HL-60 (cell line): ENCODE measurements around the gene HES4.
A peak's percentile ranks its signal among the peaks of the same experiment; 100 is the strongest.

Experiments used
- DNase-seq, 2 experiments: peaks; one replicate each; pipeline ENCODE4 v3.0.0-alpha.2; 2010 to 2020; ENCODE audit warnings: low read depth in 1 of 2, low spot score in 1 of 2
- H3K27ac ChIP-seq: fragments of 250-450 bp; sonication (Bioruptor Pico); replicated peaks from 2 replicates; pipeline ENCODE4 v1.5.1; 2020; ENCODE audit warnings: mild to moderate bottlenecking, moderate library complexity
- H3K27me3 ChIP-seq: fragments of 250-450 bp; sonication (Bioruptor Pico); 2 replicates; pipeline ENCODE4 v1.5.1; 2021; ENCODE audit warnings: mild to moderate bottlenecking, moderate library complexity; ENCODE audit not compliant: insufficient read depth, poor library complexity, severe bottlenecking
- H3K4me3 ChIP-seq: replicated peaks from 2 replicates; pipeline ENCODE4 v1.5.1; 2011; ENCODE audit warnings: mild to moderate bottlenecking, control low read depth, low read length; ENCODE audit not compliant: insufficient read depth
- CTCF ChIP-seq: IDR thresholded peaks from one replicate; pipeline ENCODE4 v1.5.1; 2011; ENCODE audit warnings: low read length, control low read depth, inconsistent platforms; ENCODE audit not compliant: insufficient read depth
- GABPA ChIP-seq: IDR thresholded peaks from 2 replicates; pipeline ENCODE4 v1.6.1; 2012; ENCODE audit warnings: low read depth
- POLR2AphosphoS5 ChIP-seq: IDR thresholded peaks from 2 replicates; pipeline ENCODE4 v1.6.1; 2012; ENCODE audit warnings: low read depth
- REST ChIP-seq: IDR thresholded peaks from 2 replicates; pipeline ENCODE4 v1.6.1; 2012; ENCODE audit warnings: low read depth; ENCODE audit not compliant: insufficient replicate concordance
- SPI1 ChIP-seq: IDR thresholded peaks from 2 replicates; pipeline ENCODE4 v1.6.1; 2012; ENCODE audit warnings: low read depth, mild to moderate bottlenecking, borderline replicate concordance

The HES4 gene

GRCh38 chr1:1033731-1034438 lies 34.0 kb upstream of the HES4 start:
- no peak overlapping the region; the same call in 1 of the 2 replicates for H3K4me3 ChIP-seq
- H3K27me3 ChIP-seq, result peaks cover 25% of the 10 kb centered on the region
- TF ChIP-seq REST (no peak), CTCF (no peak), POLR2AphosphoS5 (no peak), GABPA (no peak), SPI1 (no peak)
- H3K27ac ChIP-seq, result no peak overlapping the region
- no peak for DNase-seq

DNA sequence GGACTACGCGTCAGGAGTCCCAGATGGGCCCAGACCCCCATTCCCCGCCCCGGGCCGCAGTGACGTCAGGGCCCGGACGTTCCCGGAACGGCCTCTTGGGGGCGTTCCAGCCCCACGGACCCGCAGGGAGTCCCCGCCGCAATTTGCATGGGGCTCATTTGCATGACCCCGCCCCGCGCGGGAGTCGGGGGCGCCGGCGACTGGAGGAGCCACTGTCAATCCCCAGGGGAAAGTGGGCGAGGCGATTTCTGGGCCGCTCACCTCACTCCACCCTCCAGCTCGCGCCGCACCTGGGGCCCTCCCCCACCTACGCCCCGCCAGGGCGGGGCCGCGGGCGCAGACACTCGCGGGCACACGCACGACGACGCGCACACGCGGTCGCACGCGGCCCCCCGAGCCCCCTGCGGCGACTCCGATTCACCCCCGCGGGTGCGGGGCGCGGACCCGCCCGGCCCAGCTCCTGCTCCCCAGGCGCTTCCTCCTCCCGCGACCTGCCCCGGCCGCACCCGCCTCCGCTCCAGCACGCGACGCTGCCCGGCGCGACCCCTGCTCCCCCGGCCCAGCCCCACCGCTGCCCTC lies 33.2 kb upstream of the HES4 start:
- Histone ChIP-seq H3K4me3 (peak overlapping the region; percentile 30), H3K27me3 (peaks cover 25% of the 10 kb centered on the region), H3K27ac (no peak overlapping the region)
- TF ChIP-seq POLR2AphosphoS5 (no peak), REST (no peak), SPI1 (no peak), GABPA (no peak), CTCF (peak; percentile 42)
- DNase-seq, result peak; percentile 66 to 69

- Histone ChIP-seq H3K27ac (no peak overlapping the region), H3K4me3 (no peak overlapping the region), H3K27me3 (peaks cover 25% of the 10 kb centered on the region)
- peak in 1 of 2 experiments; percentile 34 for DNase-seq
- no peak for TF ChIP-seq REST
- no peak for TF ChIP-seq SPI1
- no peak for TF ChIP-seq CTCF
- TF ChIP-seq POLR2AphosphoS5, result no peak
- TF ChIP-seq GABPA, result no peak
Observed at GRCh38 chr1:1032424-1032823, 32.5 kb upstream of the HES4 start.
